Activated naive CD8-positive, alpha-beta T cell treated with anti-CD3 and anti-CD28 coated beads, Interleukin-2, amount 10 ng/mL, durations not matched to agents 7 days and 5 days (primary cell): ENCODE data around the gene KCTD12. TPM values are rescaled to one million over a fixed set of nuclear protein-coding genes. Genes with fewer than 3 reads are reported as not detected.

Source experiments
- ATAC-seq: fragments of 150-1000 bp; cut with Tn5 transposase; one replicate; pipeline ENCODE4 v1.10.0; 2021; ENCODE audit warnings: low read depth, moderate library complexity
- POLR2A ChIA-PET: fragments of 350-600 bp; sonication (Branson Sonifier 250); formaldehyde crosslinking; loops from one replicate; lab custom pipeline; 2021; ENCODE audit warnings: antibody characterized with exemption; lab: Charles Lee
- DNase-seq: peaks from one replicate; pipeline ENCODE4 v3.0.0; 2021
- H3K27ac Mint-ChIP-seq: one replicate; pipeline ENCODE4 v1.8.0; 2022; ENCODE audit warnings: mild to moderate bottlenecking, mixed read lengths
- H3K27me3 Mint-ChIP-seq: one replicate; pipeline ENCODE4 v1.8.0; 2022; ENCODE audit warnings: mild to moderate bottlenecking, moderate library complexity, mixed read lengths
- H3K36me3 Mint-ChIP-seq: one replicate; pipeline ENCODE4 v1.8.0; 2021; ENCODE audit warnings: mild to moderate bottlenecking, mixed read lengths
- H3K4me1 Mint-ChIP-seq: one replicate; pipeline ENCODE4 v1.8.0; 2021; ENCODE audit warnings: mixed read lengths
- H3K4me3 Mint-ChIP-seq: one replicate; pipeline ENCODE4 v1.8.0; 2022; ENCODE audit warnings: mild to moderate bottlenecking, moderate library complexity, mixed read lengths
- H3K9me3 Mint-ChIP-seq: one replicate; pipeline ENCODE4 v1.8.0; 2021; ENCODE audit warnings: mixed read lengths
- total RNA-seq, 2 experiments: library from RNA; stranded (reverse); gene quantifications; one replicate each; pipeline ENCODE4 v1.2.3, GENCODE V29; 2021

KCTD12 gene
- total RNA-seq, 2 experiments from 2014 or later, result 6.1 to 6.5 TPM

GRCh38 chr13:76865109-76865508 is 21.1 kb downstream of the KCTD12 start:
- ATAC-seq, result no peak
- H3K4me1 Mint-ChIP-seq, result no peaks in the 10 kb centered on the region
- H3K36me3 Mint-ChIP-seq, result peaks cover 1% of the 10 kb centered on the region
- peaks cover 12% of the 10 kb centered on the region for H3K27me3 Mint-ChIP-seq
- no peak for DNase-seq
- H3K9me3 Mint-ChIP-seq, result no peaks in the 10 kb centered on the region
- no peak overlapping the region for H3K27ac Mint-ChIP-seq
- POLR2A ChIA-PET, result no interaction called here
- no peak overlapping the region for H3K4me3 Mint-ChIP-seq

GRCh38 chr13:76864259-76864658 is 21.9 kb downstream of the KCTD12 start:
- peaks cover 1% of the 10 kb centered on the region for H3K36me3 Mint-ChIP-seq
- H3K9me3 Mint-ChIP-seq, result no peaks in the 10 kb centered on the region
- no peak overlapping the region for H3K27ac Mint-ChIP-seq
- DNase-seq, result no peak
- no peaks in the 10 kb centered on the region for H3K4me1 Mint-ChIP-seq
- H3K4me3 Mint-ChIP-seq, result no peak overlapping the region
- H3K27me3 Mint-ChIP-seq, result peaks cover 13% of the 10 kb centered on the region
- POLR2A ChIA-PET, result no interaction called here
- no peak for ATAC-seq

- no peak for DNase-seq
These were observed 23.2 kb downstream of the KCTD12 start for GRCh38 chr13:76863022-76863421.

GRCh38 chr13:76861859-76862258 is 24.3 kb downstream of the KCTD12 start:
- Mint-ChIP-seq H3K4me1 (no peaks in the 10 kb centered on the region), H3K4me3 (no peak overlapping the region), H3K27ac (no peak overlapping the region), H3K27me3 (peaks cover 13% of the 10 kb centered on the region), H3K9me3 (no peaks in the 10 kb centered on the region), H3K36me3 (peaks cover 1% of the 10 kb centered on the region)
- no peak for ATAC-seq
- no peak for DNase-seq
- POLR2A ChIA-PET, result no interaction called here

More at GRCh38 chr13:76863022-76863421, 23.2 kb downstream of the KCTD12 start:
- ATAC-seq, result no peak
- H3K4me3 Mint-ChIP-seq, result no peak overlapping the region
- no peaks in the 10 kb centered on the region for H3K9me3 Mint-ChIP-seq
- no peak overlapping the region for H3K27ac Mint-ChIP-seq
- no peaks in the 10 kb centered on the region for H3K4me1 Mint-ChIP-seq
- H3K27me3 Mint-ChIP-seq, result peaks cover 13% of the 10 kb centered on the region
- POLR2A ChIA-PET, result no interaction called here
- H3K36me3 Mint-ChIP-seq, result peaks cover 1% of the 10 kb centered on the region

- H3K27ac Mint-ChIP-seq, result no peak overlapping the region
- peaks cover 10% of the 10 kb centered on the region for H3K27me3 Mint-ChIP-seq
- H3K4me1 Mint-ChIP-seq, result peaks cover 3% of the 10 kb centered on the region
- H3K4me3 Mint-ChIP-seq, result no peak overlapping the region
- H3K9me3 Mint-ChIP-seq, result peaks cover 2% of the 10 kb centered on the region
- DNase-seq, result no peak
- ATAC-seq, result no peak
- H3K36me3 Mint-ChIP-seq, result peaks cover 1% of the 10 kb centered on the region
- POLR2A ChIA-PET, result no interaction called here
These were observed 25.5 kb downstream of the KCTD12 start for GRCh38 chr13:76860706-76861105.

GRCh38 chr13:76854894-76855293 is 31.3 kb downstream of the KCTD12 start:
- POLR2A ChIA-PET, result no interaction called here
- no peak for DNase-seq
- peaks cover 2% of the 10 kb centered on the region for H3K9me3 Mint-ChIP-seq
- H3K27ac Mint-ChIP-seq, result no peak overlapping the region
- H3K27me3 Mint-ChIP-seq, result no peaks in the 10 kb centered on the region
- H3K4me3 Mint-ChIP-seq, result no peak overlapping the region
- peaks cover 3% of the 10 kb centered on the region for H3K4me1 Mint-ChIP-seq
- H3K36me3 Mint-ChIP-seq, result no peaks in the 10 kb centered on the region
- ATAC-seq, result no peak

- no peaks in the 10 kb centered on the region for H3K36me3 Mint-ChIP-seq
- H3K9me3 Mint-ChIP-seq, result peaks cover 2% of the 10 kb centered on the region
- peaks cover 3% of the 10 kb centered on the region for H3K4me1 Mint-ChIP-seq
- no peak overlapping the region for H3K4me3 Mint-ChIP-seq
- no peaks in the 10 kb centered on the region for H3K27me3 Mint-ChIP-seq
- no peak for ATAC-seq
- H3K27ac Mint-ChIP-seq, result no peak overlapping the region
- POLR2A ChIA-PET, result no interaction called here
- no peak for DNase-seq
These were observed 32.1 kb downstream of the KCTD12 start for GRCh38 chr13:76853921-76854608.

GRCh38 chr13:76853481-76853880 is 32.7 kb downstream of the KCTD12 start:
- ATAC-seq (no peak), DNase-seq (no peak)
- Mint-ChIP-seq H3K9me3 (peaks cover 2% of the 10 kb centered on the region), H3K27me3 (no peaks in the 10 kb centered on the region), H3K4me3 (no peak overlapping the region), H3K36me3 (no peaks in the 10 kb centered on the region), H3K4me1 (peaks cover 3% of the 10 kb centered on the region), H3K27ac (no peak overlapping the region)
- POLR2A ChIA-PET, result no interaction called here

- H3K27me3 Mint-ChIP-seq, result no peaks in the 10 kb centered on the region
- H3K9me3 Mint-ChIP-seq, result peaks cover 2% of the 10 kb centered on the region
- H3K27ac Mint-ChIP-seq, result no peak overlapping the region
- POLR2A ChIA-PET, result no interaction called here
- H3K4me3 Mint-ChIP-seq, result no peak overlapping the region
- ATAC-seq (no peak), DNase-seq (no peak)
- no peaks in the 10 kb centered on the region for H3K36me3 Mint-ChIP-seq
- peaks cover 3% of the 10 kb centered on the region for H3K4me1 Mint-ChIP-seq
These were observed 33.2 kb downstream of the KCTD12 start for GRCh38 chr13:76852986-76853385.

GRCh38 chr13:76851961-76852360 is 34.2 kb downstream of the KCTD12 start:
- H3K4me1 Mint-ChIP-seq, result peaks cover 3% of the 10 kb centered on the region
- H3K36me3 Mint-ChIP-seq, result no peaks in the 10 kb centered on the region
- DNase-seq (no peak), ATAC-seq (no peak)
- no peak overlapping the region for H3K4me3 Mint-ChIP-seq
- H3K27me3 Mint-ChIP-seq, result peaks cover 2% of the 10 kb centered on the region
- H3K27ac Mint-ChIP-seq, result no peak overlapping the region
- peaks cover 2% of the 10 kb centered on the region for H3K9me3 Mint-ChIP-seq
- POLR2A ChIA-PET, result no interaction called here

GRCh38 chr13:76849493-76849892 is 36.7 kb downstream of the KCTD12 start:
- H3K36me3 Mint-ChIP-seq, result no peaks in the 10 kb centered on the region
- peaks cover 2% of the 10 kb centered on the region for H3K27me3 Mint-ChIP-seq
- no peaks in the 10 kb centered on the region for H3K4me1 Mint-ChIP-seq
- no peaks in the 10 kb centered on the region for H3K9me3 Mint-ChIP-seq
- no peak for DNase-seq
- ATAC-seq, result no peak
- POLR2A ChIA-PET, result no interaction called here
- H3K27ac Mint-ChIP-seq, result no peak overlapping the region
- H3K4me3 Mint-ChIP-seq, result no peak overlapping the region

GRCh38 chr13:76848596-76848995 is 37.6 kb downstream of the KCTD12 start:
- no peak for ATAC-seq
- H3K36me3 Mint-ChIP-seq, result no peaks in the 10 kb centered on the region
- H3K4me3 Mint-ChIP-seq, result no peak overlapping the region

GRCh38 chr13:76846363-76846762 is 39.8 kb downstream of the KCTD12 start:
- Mint-ChIP-seq H3K4me3 (no peak overlapping the region), H3K27me3 (peaks cover 2% of the 10 kb centered on the region), H3K9me3 (no peaks in the 10 kb centered on the region), H3K27ac (no peak overlapping the region), H3K36me3 (no peaks in the 10 kb centered on the region), H3K4me1 (no peaks in the 10 kb centered on the region)
- DNase-seq (no peak), ATAC-seq (no peak)
- POLR2A ChIA-PET, result no interaction called here

More at GRCh38 chr13:76848596-76848995, 37.6 kb downstream of the KCTD12 start:
- Mint-ChIP-seq H3K9me3 (no peaks in the 10 kb centered on the region), H3K27ac (no peak overlapping the region), H3K4me1 (no peaks in the 10 kb centered on the region), H3K27me3 (peaks cover 2% of the 10 kb centered on the region)
- no peak for DNase-seq
- POLR2A ChIA-PET, result no interaction called here

- H3K27ac Mint-ChIP-seq, result no peak overlapping the region
- H3K4me3 Mint-ChIP-seq, result no peak overlapping the region
- no peaks in the 10 kb centered on the region for H3K4me1 Mint-ChIP-seq
- no peaks in the 10 kb centered on the region for H3K9me3 Mint-ChIP-seq
- POLR2A ChIA-PET, result no interaction called here
- DNase-seq, result no peak
- no peak for ATAC-seq
- H3K36me3 Mint-ChIP-seq, result no peaks in the 10 kb centered on the region
- H3K27me3 Mint-ChIP-seq, result peaks cover 2% of the 10 kb centered on the region
These were observed 40.3 kb downstream of the KCTD12 start for GRCh38 chr13:76845865-76846264.
